HepG2 (cell line): ENCODE data around the gene TRIP6. TPM values are rescaled to one million over a fixed set of nuclear protein-coding genes. Genes with fewer than 3 reads are reported as not detected.

Source experiments
- ATAC-seq: fragments of 200-7000 bp; cut with Tn5 transposase; 3 replicates; pipeline ENCODE4 v1.9.1; 2020; ENCODE audit warnings: mild to moderate bottlenecking, moderate library complexity
- BruUV-seq: library from RNA; stranded (reverse); fragments of 400-500 nt; replicated peaks from 2 replicates; lab custom pipeline; 2021; lab: Mats Ljungman, UMichigan
- CTCF ChIA-PET: fragments of 300-600 bp; formaldehyde crosslinking; extraction: SDS; loops from one replicate; lab custom pipeline; 2021; ENCODE audit warnings: low total read pairs, inconsistent platforms, low intra/inter-chr PET ratio; lab: Yijun Ruan, JAX
- POLR2A ChIA-PET: fragments of 350-600 bp; sonication (Branson Sonifier 250); formaldehyde crosslinking; loops from one replicate; lab custom pipeline; 2020; ENCODE audit warnings: antibody characterized with exemption, inconsistent platforms; lab: Yijun Ruan, JAX
- DNase-seq: peaks from one replicate; pipeline ENCODE4 v3.0.0-alpha.2; 2015; ENCODE audit warnings: low spot score
- FAIRE-seq: peaks from 3 replicates; lab custom pipeline; 2011; peaks lifted over from hg19 to GRCh38; lab: Jason Lieb, UNC
- H2AFZ ChIP-seq: one replicate; pipeline ENCODE4 v1.6.1; 2011; ENCODE audit warnings: low read length, inconsistent platforms
- H3K27ac ChIP-seq: fragments of 300-600 bp; 3 replicates; pipeline ENCODE4 v1.8.0; 2011; ENCODE audit warnings: mixed run types, mild to moderate bottlenecking, mixed read lengths, low read length, inconsistent platforms; ENCODE audit not compliant: insufficient read depth; ENCODE audit errors: extremely low read length
- H3K27me3 ChIP-seq, 2 experiments: fragments of 200-600 bp in 1 of 2; 2 replicates in 1 of 2; 3 replicates in 1 of 2; pipeline versions ENCODE4 v1.6.0 to v1.8.0; 2011; ENCODE audit warnings: low read length in 2 of 2, mild to moderate bottlenecking in 2 of 2, moderate library complexity in 2 of 2, inconsistent platforms in 1 of 2; ENCODE audit not compliant: insufficient read depth in 2 of 2, control insufficient read depth in 1 of 2
- H3K36me3 ChIP-seq, 2 experiments: fragments of 200-600 bp in 1 of 2; replicated peaks in 1 of 2; 2 replicates in 1 of 2; 3 replicates in 1 of 2; pipeline versions ENCODE4 v1.5.1 to v1.8.0; 2011; ENCODE audit warnings: low read length in 2 of 2, inconsistent platforms in 1 of 2; ENCODE audit not compliant: insufficient read depth in 2 of 2, control insufficient read depth in 1 of 2
- H3K4me1 ChIP-seq: 2 replicates; pipeline ENCODE4 v1.5.1; 2012; ENCODE audit warnings: low read length, inconsistent platforms; ENCODE audit not compliant: insufficient read depth
- H3K4me2 ChIP-seq: 2 replicates; pipeline ENCODE4 v1.6.0; 2011; ENCODE audit warnings: low read depth, low read length, inconsistent platforms
- H3K4me3 ChIP-seq, 3 experiments: fragments of 200-600 bp in 1 of 3; sonication (generic), shearing (Covaris generic) in 1 of 3; replicated peaks in 1 of 3; 2 replicates each; pipeline ENCODE4 v1.5.1; 2011 to 2016; ENCODE audit warnings: low read length in 3 of 3, inconsistent platforms in 2 of 3, low read depth in 2 of 3, mild to moderate bottlenecking in 2 of 3, control low read depth in 1 of 3, mixed read lengths in 1 of 3; ENCODE audit not compliant: insufficient read depth in 1 of 3
- H3K79me2 ChIP-seq: one replicate; pipeline ENCODE4 v1.6.1; 2011; ENCODE audit warnings: low read length, inconsistent platforms; ENCODE audit not compliant: insufficient read depth
- H3K9ac ChIP-seq: 2 replicates; pipeline ENCODE4 v1.6.0; 2011; ENCODE audit warnings: mild to moderate bottlenecking, low read depth, low read length, inconsistent platforms; ENCODE audit not compliant: insufficient read depth
- H3K9me3 ChIP-seq: 2 replicates; pipeline ENCODE4 v1.5.1; 2012; ENCODE audit warnings: mild to moderate bottlenecking, low read length
- H4K20me1 ChIP-seq: 2 replicates; pipeline ENCODE4 v1.6.0; 2011; ENCODE audit warnings: inconsistent platforms, mild to moderate bottlenecking, low read length, moderate library complexity; ENCODE audit not compliant: insufficient read depth
- BORCS8-MEF2B ChIP-seq: sonication (generic); formaldehyde crosslinking; IDR thresholded peaks from 2 replicates; pipeline ENCODE4 v1.8.0; 2022; ENCODE audit warnings: mild to moderate bottlenecking, missing genetic modification reagents
- CSRNP2 ChIP-seq: sonication (generic); formaldehyde crosslinking; conservative IDR thresholded peaks from 2 replicates; pipeline ENCODE4 v1.8.0; 2022; ENCODE audit warnings: low read depth, missing genetic modification reagents
- HMGA1 ChIP-seq: sonication (generic); formaldehyde crosslinking; conservative IDR thresholded peaks from 2 replicates; pipeline ENCODE4 v1.4.0; 2020; ENCODE audit warnings: missing genetic modification reagents
- KDM5B ChIP-seq: sonication (generic); formaldehyde crosslinking; IDR thresholded peaks from 2 replicates; pipeline ENCODE4 v1.4.0; 2020; ENCODE audit warnings: missing genetic modification reagents, mild to moderate bottlenecking, borderline replicate concordance
- MAFK ChIP-seq, 2 experiments: IDR thresholded peaks in 1 of 2; conservative IDR thresholded peaks in 1 of 2; 2 replicates each; pipeline ENCODE4 v1.6.1; 2011; ENCODE audit warnings: improper control_type of control experiment in 2 of 2, low read length in 2 of 2
- MBNL3 ChIP-seq: fragments of 250-450 bp; sonication (Bioruptor Pico); conservative IDR thresholded peaks from 2 replicates; pipeline ENCODE4 v1.8.0; 2022; ENCODE audit warnings: mild to moderate bottlenecking, inconsistent platforms
- NKX3-1 ChIP-seq: sonication (generic); formaldehyde crosslinking; IDR thresholded peaks from 2 replicates; pipeline ENCODE4 v1.5.0; 2020; ENCODE audit warnings: missing genetic modification reagents
- PAX8 ChIP-seq: sonication (generic); formaldehyde crosslinking; IDR thresholded peaks from 2 replicates; pipeline ENCODE4 v1.8.0; 2022; ENCODE audit warnings: mild to moderate bottlenecking, missing genetic modification reagents, borderline replicate concordance
- SNRNP70 ChIP-seq: fragments of 200-400 bp; formaldehyde crosslinking; IDR thresholded peaks from 2 replicates; pipeline ENCODE4 v1.6.1; 2017; ENCODE audit warnings: mild to moderate bottlenecking, low read depth, low read length, moderate library complexity
- ZBTB33 ChIP-seq: sonication (generic); formaldehyde crosslinking; IDR thresholded peaks from 2 replicates; pipeline ENCODE4 v1.4.0; 2020; ENCODE audit warnings: missing genetic modification reagents
- ZMYM2 ChIP-seq: sonication (generic); formaldehyde crosslinking; IDR thresholded peaks from 2 replicates; pipeline ENCODE4 v1.8.0; 2022; ENCODE audit warnings: mild to moderate bottlenecking, missing genetic modification reagents
- ZNF224 ChIP-seq: sonication (generic); formaldehyde crosslinking; IDR thresholded peaks from 2 replicates; pipeline ENCODE4 v1.5.0; 2020; ENCODE audit warnings: mild to moderate bottlenecking, missing genetic modification reagents
- ZNF333 ChIP-seq: sonication (generic); formaldehyde crosslinking; IDR thresholded peaks from 2 replicates; pipeline ENCODE4 v1.4.0; 2020; ENCODE audit warnings: mild to moderate bottlenecking, missing genetic modification reagents, borderline replicate concordance
- ZNF614 ChIP-seq: IDR thresholded peaks from 2 replicates; pipeline ENCODE4 v1.6.1; 2018; ENCODE audit warnings: missing biosample characterization, missing genetic modification reagents, inconsistent platforms, borderline replicate concordance
- WGBS: methylation state at CpG from one replicate; pipeline ENCODE4 v1.1.6; 2017; ENCODE audit warnings: low lambda C conversion rate; 5-methylcytosine and 5-hydroxymethylcytosine counted together
- in situ Hi-C: cut with HindIII; loops from 2 replicates; pipeline ENCODE4 v1.10.0; 2017; ENCODE audit warnings: low pct_unique_long_range_greater_than_20kb; ENCODE audit not compliant: extremely low pct_ligation_motif_present
- intact Hi-C: fragments of 100-400 bp; cut with micrococcal nuclease; formaldehyde crosslinking; loops from one replicate; pipeline ENCODE4 v1.10.0; 2022; ENCODE audit not compliant: unreplicated experiment
- polyA plus RNA-seq, 8 experiments: library from polyadenylated mRNA; depleted of rRNA in 3 of 8; stranded (reverse) in 7 of 8; unstranded in 1 of 8; fragments of >200 nt; fragmentation: Illumina TruSeq in 4 of 8; extraction: Trizol in 4 of 8; gene quantifications; 2 replicates each; pipeline versions ENCODE4 v1.2.1 to v1.2.3, GENCODE V29; 2011 to 2016; ENCODE audit warnings: low read depth in 4 of 8, missing spikeins in 1 of 8, mixed read lengths in 1 of 8; ENCODE audit not compliant: insufficient read depth in 1 of 8
- total RNA-seq, 5 experiments: library from RNA; depleted of rRNA; stranded (reverse); fragments of >200 nt; fragmentation: Illumina TruSeq; extraction: Trizol; gene quantifications; 2 replicates each; pipeline ENCODE4 v1.2.3, GENCODE V29; 2016; ENCODE audit warnings: low read depth in 1 of 5

Gene TRIP6
- total and polyA plus RNA-seq, 2 of the 13 experiments (the other 11 are each of a cell fraction or from before 2014, with no cell fraction given) = 0.34 to 0.38 TPM

- TF ChIP-seq ZBTB33 (CRISPR knock-in tag) (peak; percentile 56; the same call in 1 of the 2 replicates), PAX8 (CRISPR knock-in tag) (no peak), CSRNP2 (CRISPR knock-in tag) (no peak), MAFK (conservative IDR thresholded peaks at IDR 0.05 in 1 of 2, IDR thresholded peaks at IDR 0.05 in 1 of 2; ENCODE audit: low read length in 2 of 2) (peak; percentile 91 to 92)
Observed at GRCh38 chr7:100863406-100863950, 3.7 kb upstream of the TRIP6 start (continued).

- intact Hi-C loops = no loop called here
- H3K4me1 ChIP-seq = peaks cover 19% of the 10 kb centered on the region
- H3K4me3 ChIP-seq = no peak overlapping the region
- no peak overlapping the region for H3K9ac ChIP-seq
- WGBS = 92% methylated on average over 12 of the region's 12 CpGs
- FAIRE-seq (no peak), ATAC-seq (no peak), DNase-seq (no peak)
- no peak overlapping the region for H3K27ac ChIP-seq
- no peaks in the 10 kb centered on the region for H4K20me1 ChIP-seq
- H3K9me3 ChIP-seq = no peaks in the 10 kb centered on the region
- H3K27me3 ChIP-seq = no peaks in the 10 kb centered on the region; a peak in 1 of 5 replicates
- ChIA-PET POLR2A (no interaction called here), CTCF (no interaction called here)
- peaks cover 6 to 10% of the 10 kb centered on the region in 2 experiments; a peak in 4 of 5 replicates for H3K36me3 ChIP-seq
- TF ChIP-seq BORCS8-MEF2B (CRISPR knock-in tag) = no peak
- TF ChIP-seq KDM5B (CRISPR knock-in tag) = no peak
- TF ChIP-seq NKX3-1 (CRISPR knock-in tag) = no peak
- no peak for TF ChIP-seq ZNF614
- TF ChIP-seq MBNL3 = no peak
- TF ChIP-seq ZMYM2 (CRISPR knock-in tag) = no peak
- TF ChIP-seq ZNF333 = no peak
- TF ChIP-seq HMGA1 (CRISPR knock-in tag) = no peak
- no peak for TF ChIP-seq SNRNP70
- TF ChIP-seq ZNF224 (CRISPR knock-in tag) = no peak
- in situ Hi-C loops = no loop called here
- no peak overlapping the region for H2AFZ ChIP-seq
- no TSS peak for BruUV-seq
- H3K4me2 ChIP-seq = no peak overlapping the region
- no peaks in the 10 kb centered on the region for H3K79me2 ChIP-seq
Observed at GRCh38 chr7:100864263-100864845, 2.8 kb upstream of the TRIP6 start.
